CD4-positive, alpha-beta T cell treated with Interleukin-2 at 100 ng/mL for 4 hours (primary cell): ENCODE measurements around the gene RABL2A.
"Not testable (repeated sequence)": the region's sequence is repeated elsewhere in the genome, so short reads cannot be mapped to it uniquely, and the experiment has no call there.

ENCODE experiments used
- DNase-seq: peaks from one replicate; pipeline ENCODE4 v3.0.0-alpha.2; 2020; ENCODE audit warnings: low spot score

Gene RABL2A

GRCh38 chr2:113626616-113627330, at the start of gene RABL2A:
RABL2A (plus strand) TSS chr2:113627266; CDS start chr2:113628607, 1,341 bp downstream.
- peak; percentile 90 for DNase-seq

- DNase-seq: not testable (repeated sequence)
These were observed 48.6 kb upstream of the RABL2A start for GRCh38 chr2:113578508-113578907.

- DNase-seq: not testable (repeated sequence)
These were observed 44.6 kb upstream of the RABL2A start for GRCh38 chr2:113582473-113582872.

DNA sequence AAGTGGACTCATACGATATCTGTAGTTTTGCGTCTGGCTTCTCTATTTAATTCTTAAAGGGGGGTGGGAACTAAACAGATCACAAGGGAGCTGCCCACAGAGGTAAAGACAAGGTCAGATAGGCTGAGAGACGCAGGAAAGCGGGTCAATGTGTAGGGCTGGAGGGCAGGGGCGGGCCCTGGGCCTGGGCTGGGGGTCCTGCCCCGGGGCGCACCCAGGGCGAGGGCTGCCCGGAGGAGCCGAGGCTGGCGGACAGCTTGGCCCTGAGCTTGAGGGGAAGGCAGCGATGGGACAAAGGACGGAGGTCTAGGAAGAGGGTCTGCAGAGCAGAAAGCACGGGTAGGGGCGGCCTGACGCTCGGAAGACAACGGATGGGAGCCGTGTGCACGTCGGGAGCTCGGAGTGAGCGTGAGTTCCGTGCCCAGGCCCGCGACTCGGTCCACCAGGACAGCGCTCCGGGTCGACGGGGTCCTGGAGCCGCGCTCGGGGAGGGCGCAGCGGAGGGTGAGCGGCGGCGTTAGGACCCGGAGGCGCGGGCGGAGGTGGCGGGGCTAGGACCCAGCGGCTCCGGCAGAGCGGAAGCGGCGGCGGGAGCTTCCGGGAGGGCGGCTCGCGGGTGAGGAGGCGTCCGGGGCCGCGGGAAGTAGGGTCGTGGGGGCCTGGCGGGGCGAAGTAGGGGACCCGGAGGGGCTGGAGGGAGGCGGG, 43.4 kb upstream of the RABL2A start:
- peak; percentile 76 for DNase-seq

- not testable (repeated sequence) for DNase-seq
These were observed 42.6 kb upstream of the RABL2A start for GRCh38 chr2:113584311-113585092.

DNA sequence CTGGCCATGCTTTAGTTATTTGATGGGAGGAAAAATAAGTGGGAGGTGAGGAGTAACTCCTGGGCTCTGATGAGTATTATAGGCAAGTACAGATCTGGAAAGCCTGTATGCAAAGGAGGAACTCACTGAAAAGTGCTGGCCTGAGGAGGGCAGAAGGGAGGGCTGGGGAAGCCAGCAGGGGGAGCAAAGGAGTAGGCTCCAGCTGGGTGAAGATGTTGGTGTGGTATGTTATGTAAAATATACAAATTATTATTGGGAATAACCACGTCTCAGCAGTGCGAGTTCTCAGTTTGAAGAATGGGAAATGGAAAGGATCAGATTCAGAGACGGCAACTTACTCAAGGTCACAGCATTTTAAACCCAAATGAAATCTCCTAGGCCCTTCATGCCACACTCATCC, 39.9 kb upstream of the RABL2A start:
- peak; percentile 64 for DNase-seq

- DNase-seq: not testable (repeated sequence)
These were observed 37.5 kb upstream of the RABL2A start for GRCh38 chr2:113589591-113589990.

- not testable (repeated sequence) for DNase-seq
These were observed 35.1 kb upstream of the RABL2A start for GRCh38 chr2:113591926-113592325.

GRCh38 chr2:113593280-113593679, 33.8 kb upstream of the RABL2A start:
- not testable (repeated sequence) for DNase-seq

GRCh38 chr2:113595725-113596124, 31.3 kb upstream of the RABL2A start:
- DNase-seq: not testable (repeated sequence)

GRCh38 chr2:113597164-113597563, 29.9 kb upstream of the RABL2A start:
- not testable (repeated sequence) for DNase-seq

DNA sequence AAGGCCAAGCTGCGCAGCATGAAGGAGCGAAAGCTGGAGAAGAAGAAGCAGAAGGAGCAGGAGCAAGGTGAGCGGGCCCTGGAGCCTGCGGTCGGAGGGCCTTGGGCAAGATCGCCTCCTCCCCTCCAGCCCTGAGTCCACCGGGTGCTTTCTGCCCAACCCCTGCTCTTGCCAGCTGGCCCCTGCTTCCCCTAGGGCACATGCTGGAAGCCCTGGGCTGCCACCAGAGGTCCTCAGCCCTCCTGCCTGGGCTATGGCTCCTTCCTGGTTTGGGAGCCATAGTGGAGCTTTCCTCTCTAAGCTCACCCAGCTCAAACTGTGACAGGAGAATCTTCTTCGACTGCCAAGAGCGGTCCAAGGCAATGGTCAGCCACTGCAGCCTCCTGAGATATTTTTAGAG, 29.5 kb upstream of the RABL2A start:
- not testable (repeated sequence) for DNase-seq

GRCh38 chr2:113598180-113598579, 28.9 kb upstream of the RABL2A start:
- not testable (repeated sequence) for DNase-seq

DNA sequence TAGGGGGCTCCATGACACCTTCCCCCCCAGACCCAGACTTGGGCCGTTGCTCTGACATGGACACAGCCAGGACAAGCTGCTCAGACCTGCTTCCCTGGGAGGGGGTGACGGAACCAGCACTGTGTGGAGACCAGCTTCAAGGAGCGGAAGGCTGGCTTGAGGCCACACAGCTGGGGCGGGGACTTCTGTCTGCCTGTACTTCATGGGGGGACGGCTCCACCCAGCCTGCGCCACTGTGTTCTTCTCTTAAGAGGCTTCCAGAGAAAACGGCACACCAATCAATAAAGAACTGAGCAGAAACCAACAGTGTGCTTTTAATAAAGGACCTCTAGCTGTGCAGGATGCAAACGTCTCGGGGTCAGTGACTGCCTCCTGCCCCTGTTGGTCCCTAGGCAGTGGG, 28.3 kb upstream of the RABL2A start:
- not testable (repeated sequence) for DNase-seq

DNA sequence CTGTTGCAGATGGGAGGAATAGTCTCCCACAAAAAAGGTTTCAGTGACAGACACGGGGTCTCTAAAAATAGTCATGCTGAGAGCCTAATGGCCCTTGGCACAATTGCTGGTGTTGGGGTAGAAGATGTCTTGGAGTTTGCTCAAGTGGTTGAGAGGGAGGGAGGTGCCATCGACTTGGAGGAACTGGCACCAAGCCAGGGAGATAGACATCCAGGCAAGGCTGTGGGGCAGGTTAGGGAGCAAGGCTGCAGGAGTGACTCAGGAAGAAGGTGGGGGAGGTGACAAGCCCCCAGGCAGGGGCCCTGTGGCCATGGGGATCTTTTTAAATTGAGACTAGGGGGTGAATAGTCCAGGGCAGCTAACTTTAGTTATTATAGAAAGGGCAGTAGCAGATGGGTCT, 27.9 kb upstream of the RABL2A start:
- DNase-seq: not testable (repeated sequence)

DNA sequence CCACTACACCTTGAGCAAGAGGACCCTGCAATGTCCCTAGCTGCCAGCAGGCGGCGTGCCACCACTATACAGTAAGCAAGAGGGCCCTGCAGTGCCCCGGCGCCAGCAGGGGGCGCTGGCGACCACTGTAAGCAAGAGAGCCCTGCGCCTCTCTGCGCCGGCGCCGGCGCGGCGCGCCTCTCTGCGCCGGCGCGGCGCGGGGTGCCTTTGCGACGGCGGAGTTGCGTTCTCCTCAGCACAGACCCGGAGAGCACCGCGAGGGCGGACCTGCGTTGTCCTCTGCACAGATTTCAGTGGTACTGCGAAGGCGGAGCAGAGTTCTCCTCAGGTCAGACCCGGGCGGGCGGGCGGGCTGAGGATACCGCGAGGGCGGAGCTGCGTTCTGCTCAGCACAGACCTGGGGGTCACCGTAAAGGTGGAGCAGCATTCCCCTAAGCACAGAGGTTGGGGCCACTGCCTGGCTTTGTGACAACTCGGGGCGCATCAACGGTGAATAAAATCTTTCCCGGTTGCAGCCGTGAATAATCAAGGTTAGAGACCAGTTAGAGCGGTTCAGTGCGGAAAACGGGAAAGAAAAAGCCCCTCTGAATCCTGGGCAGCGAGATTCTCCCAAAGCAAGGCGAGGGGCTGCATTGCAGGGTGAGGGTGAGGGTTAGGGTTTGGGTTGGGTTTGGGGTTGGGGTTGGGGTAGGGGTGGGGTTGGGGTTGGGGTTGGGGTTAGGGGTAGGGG, 24.9 kb upstream of the RABL2A start:
- peak; percentile 32 for DNase-seq

- DNase-seq: no peak
These were observed 24.1 kb upstream of the RABL2A start for GRCh38 chr2:113602869-113603466.

DNA sequence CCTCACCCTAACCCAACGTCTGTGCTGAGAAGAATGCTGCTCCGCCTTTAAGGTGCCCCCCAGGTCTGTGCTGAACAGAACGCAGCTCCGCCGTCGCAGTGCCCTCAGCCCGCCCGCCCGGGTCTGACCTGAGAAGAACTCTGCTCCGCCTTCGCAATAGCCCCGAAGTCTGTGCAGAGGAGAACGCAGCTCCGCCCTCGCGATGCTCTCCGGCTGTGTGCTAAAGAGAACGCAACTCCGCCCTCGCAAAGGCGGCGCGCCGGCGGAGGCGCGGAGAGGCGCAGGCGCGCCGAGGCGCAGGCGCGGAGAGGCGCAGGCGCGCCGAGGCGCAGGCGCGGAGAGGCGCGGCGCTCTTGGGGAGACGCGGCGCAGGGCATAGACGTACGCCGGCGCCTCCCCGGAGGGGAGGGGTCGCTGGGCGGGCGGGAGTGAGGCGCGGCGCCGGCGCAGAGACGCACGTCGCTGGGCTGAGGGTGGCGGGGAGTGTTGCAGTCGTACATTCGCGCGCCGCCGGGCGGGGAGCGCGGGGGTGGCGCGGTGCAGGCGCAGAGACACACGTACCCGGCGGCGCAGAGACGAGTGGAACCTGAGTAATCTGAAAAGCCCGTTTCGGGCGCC, 23.5 kb upstream of the RABL2A start:
- DNase-seq: peak; percentile 86

DNA sequence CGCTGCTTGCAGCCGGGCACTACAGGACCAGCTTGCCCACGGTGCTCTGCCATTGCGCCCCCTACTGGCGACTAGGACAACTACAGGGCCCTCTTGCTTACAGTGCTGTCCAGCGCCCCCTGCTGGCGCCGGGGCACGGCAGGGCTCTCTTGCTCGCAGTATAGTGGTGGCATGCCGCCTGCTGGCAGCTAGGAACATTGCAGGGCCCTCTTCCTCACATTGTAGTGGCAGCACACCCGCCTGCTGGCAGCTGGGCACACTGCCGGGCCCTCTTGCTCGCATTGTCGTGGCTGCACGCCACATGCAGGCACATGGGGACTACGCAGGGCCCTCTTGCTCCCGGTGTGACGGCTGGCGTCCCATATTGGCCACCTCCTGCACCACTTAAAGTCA, 23.0 kb upstream of the RABL2A start:
- DNase-seq: peak; percentile 96

GRCh38 chr2:113604661-113605060, 22.4 kb upstream of the RABL2A start:
- DNase-seq: not testable (repeated sequence)

- DNase-seq: not testable (repeated sequence)
These were observed 21.0 kb upstream of the RABL2A start for GRCh38 chr2:113606036-113606435.
